ENCODE measurements around the gene TADA2B.

The TADA2B gene

DNA sequence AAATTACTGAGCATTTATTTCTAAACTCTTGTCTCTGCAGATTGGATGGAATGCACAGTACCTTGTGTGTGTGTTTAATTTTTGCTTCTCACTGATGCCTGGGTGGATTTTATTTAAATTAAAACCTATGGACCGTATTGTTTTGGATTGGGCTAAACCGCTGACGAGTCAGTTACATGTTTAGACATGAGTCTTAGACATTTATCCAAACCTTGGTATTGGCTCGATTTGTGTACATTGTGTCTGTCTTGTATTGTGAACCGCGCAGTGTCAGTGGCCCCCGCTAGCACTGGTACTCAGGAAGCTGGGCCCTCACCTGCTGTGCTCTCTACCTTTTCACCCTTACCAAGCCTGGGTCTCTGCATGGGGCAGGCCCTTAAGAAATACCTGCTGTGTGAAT, 40.8 kb upstream of the TADA2B start:
- ChIA-PET POLR2A (no interaction called here), CTCF (no interaction called here)
- DNase-seq (ENCODE audit: low read depth, low spot score), result no peak
- TF ChIP-seq CTCF (IDR thresholded peaks at IDR 0.05; ENCODE audit: insufficient read depth, low read length, missing control alignments), result no peak
- H3K4me3 ChIP-seq (ENCODE audit: low read depth, low read length), result no peak overlapping the region

- no peak overlapping the region for H3K4me3 ChIP-seq (ENCODE audit: low read depth, low read length)
- POLR2A ChIA-PET, result no interaction called here
- no peak for DNase-seq (ENCODE audit: low read depth, low spot score)
- CTCF ChIA-PET, result interaction anchor here (1.7 kb wide), 1 partner anchor 95 kb away, joined by 4 read pairs; no protein-coding TSS in a partner anchor
- no peak for TF ChIP-seq CTCF (IDR thresholded peaks at IDR 0.05; ENCODE audit: insufficient read depth, low read length, missing control alignments)
Measured at GRCh38 chr4:7003176-7003878, 39.8 kb upstream of the TADA2B start.

DNA sequence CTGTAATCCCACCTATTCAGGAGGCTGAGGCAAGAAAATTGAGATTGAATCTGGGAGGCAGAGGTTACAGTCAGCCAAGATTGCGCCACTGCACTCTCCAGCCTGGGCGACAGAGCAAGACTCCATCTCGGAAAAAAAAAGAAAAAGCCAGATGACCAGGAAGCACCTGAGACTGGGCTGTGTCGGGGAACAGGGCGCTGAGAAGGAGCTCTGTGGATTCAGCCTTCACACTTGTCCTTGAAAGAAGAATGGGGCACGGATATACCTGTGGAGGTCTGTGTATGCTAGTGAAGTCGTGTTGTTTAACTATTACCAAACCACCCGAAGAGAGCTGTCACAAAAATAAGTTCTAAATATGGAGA, 39.3 kb upstream of the TADA2B start:
- no peak for TF ChIP-seq CTCF (IDR thresholded peaks at IDR 0.05; ENCODE audit: insufficient read depth, low read length, missing control alignments)
- POLR2A ChIA-PET, result interaction anchor here (0.6 kb wide), 1 partner anchor 60 kb away, joined by 4 read pairs; no protein-coding TSS in a partner anchor
- DNase-seq (ENCODE audit: low read depth, low spot score), result no peak
- no peak overlapping the region for H3K4me3 ChIP-seq (ENCODE audit: low read depth, low read length)
- CTCF ChIA-PET, result interaction anchor here (1.0 to 2.5 kb wide), 3 partner anchors 39 to 95 kb away, joined by 4 to 12 read pairs (median 4); partner anchors contain the start of gene TADA2B

GRCh38 chr4:7004331-7004730, 38.8 kb upstream of the TADA2B start:
- DNase-seq (ENCODE audit: low read depth, low spot score), result peak; percentile 45
- H3K4me3 ChIP-seq (ENCODE audit: low read depth, low read length), result no peak overlapping the region
- POLR2A ChIA-PET, result interaction anchor here (0.6 kb wide), 1 partner anchor 59 kb away, joined by 4 read pairs; no protein-coding TSS in a partner anchor
- no peak for TF ChIP-seq CTCF (IDR thresholded peaks at IDR 0.05; ENCODE audit: insufficient read depth, low read length, missing control alignments)
- CTCF ChIA-PET, result interaction anchor here (1.0 to 2.5 kb wide), 3 partner anchors 39 to 96 kb away, joined by 4 to 12 read pairs (median 4); partner anchors contain the start of gene TADA2B

DNA sequence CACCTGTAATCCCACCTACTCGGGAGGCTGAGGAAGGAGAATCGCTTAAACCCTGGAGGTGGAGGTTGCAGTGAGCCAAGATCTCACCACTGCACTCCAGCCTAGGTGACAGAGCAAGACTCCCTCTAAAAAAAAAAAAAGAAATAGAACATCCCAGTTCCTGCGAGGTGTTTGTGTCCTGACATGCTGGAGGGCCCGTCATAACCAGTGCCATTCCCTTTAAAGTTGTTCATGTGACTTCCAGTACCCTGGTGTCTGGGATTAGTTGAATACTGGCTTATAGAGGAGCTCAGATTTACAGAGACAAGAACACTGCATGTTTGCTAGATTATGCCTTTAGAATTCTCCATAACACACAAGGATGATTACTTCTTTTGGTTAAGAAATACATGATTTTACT, 37.6 kb upstream of the TADA2B start:
- TF ChIP-seq CTCF (IDR thresholded peaks at IDR 0.05; ENCODE audit: insufficient read depth, low read length, missing control alignments), result no peak
- no peak overlapping the region for H3K4me3 ChIP-seq (ENCODE audit: low read depth, low read length)
- CTCF ChIA-PET, result interaction anchor here (2.5 kb wide), 1 partner anchor 65 kb away, joined by 12 read pairs; no protein-coding TSS in a partner anchor
- no peak for DNase-seq (ENCODE audit: low read depth, low spot score)
- POLR2A ChIA-PET, result no interaction called here

DNA sequence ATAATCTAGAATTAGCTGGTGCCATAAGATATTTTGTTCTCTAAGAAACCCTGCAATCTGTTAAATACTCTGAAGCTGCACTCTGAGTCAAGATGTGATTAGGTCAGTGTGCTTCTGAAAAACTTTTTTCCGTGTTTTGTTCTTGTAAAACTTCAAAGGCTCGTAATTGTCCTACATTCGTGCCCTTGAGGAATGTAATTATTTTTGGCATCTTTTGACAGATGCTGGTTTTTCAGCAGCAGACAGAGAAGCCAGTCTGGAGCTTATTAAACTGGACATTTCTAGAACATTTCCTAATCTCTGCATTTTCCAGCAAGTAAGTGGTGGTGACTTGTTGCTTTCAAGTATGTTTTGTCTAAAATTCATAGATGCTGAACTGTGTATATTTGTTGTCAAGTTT, 36.8 kb upstream of the TADA2B start:
- ChIA-PET POLR2A (interaction anchor here (1.0 kb wide), 1 partner anchor 19 kb away, joined by 3 read pairs; no protein-coding TSS in a partner anchor), CTCF (no interaction called here)
- no peak for TF ChIP-seq CTCF (IDR thresholded peaks at IDR 0.05; ENCODE audit: insufficient read depth, low read length, missing control alignments)
- DNase-seq (ENCODE audit: low read depth, low spot score), result no peak
- H3K4me3 ChIP-seq (ENCODE audit: low read depth, low read length), result no peak overlapping the region
